Measurements from ENCODE around the gene TFF1.

The TFF1 gene

DNA sequence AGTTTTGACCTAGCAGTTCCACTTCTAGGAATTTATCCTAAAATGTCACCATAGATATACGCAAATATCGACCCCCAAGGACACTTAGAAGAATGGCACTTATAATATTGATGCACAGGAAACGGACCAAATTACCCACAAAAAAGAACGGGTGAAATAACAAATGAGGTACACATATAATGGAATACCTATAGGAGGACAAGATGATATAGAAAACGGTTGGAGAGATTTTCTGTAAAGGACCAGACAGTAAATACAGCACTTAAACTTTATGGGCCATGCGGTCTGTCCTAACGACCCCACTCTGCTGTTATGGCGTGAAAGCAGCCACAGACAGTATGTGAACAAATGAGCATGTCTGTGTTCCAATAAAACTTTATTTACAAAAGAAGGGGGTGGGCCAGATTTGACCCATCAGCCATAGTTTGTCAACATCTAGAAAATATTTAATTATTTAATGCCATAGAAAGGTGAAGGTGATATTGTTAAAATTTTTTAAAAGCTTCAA lies 27.2 kb upstream of the TFF1 start:
- TF ChIP-seq, protein P1, sequence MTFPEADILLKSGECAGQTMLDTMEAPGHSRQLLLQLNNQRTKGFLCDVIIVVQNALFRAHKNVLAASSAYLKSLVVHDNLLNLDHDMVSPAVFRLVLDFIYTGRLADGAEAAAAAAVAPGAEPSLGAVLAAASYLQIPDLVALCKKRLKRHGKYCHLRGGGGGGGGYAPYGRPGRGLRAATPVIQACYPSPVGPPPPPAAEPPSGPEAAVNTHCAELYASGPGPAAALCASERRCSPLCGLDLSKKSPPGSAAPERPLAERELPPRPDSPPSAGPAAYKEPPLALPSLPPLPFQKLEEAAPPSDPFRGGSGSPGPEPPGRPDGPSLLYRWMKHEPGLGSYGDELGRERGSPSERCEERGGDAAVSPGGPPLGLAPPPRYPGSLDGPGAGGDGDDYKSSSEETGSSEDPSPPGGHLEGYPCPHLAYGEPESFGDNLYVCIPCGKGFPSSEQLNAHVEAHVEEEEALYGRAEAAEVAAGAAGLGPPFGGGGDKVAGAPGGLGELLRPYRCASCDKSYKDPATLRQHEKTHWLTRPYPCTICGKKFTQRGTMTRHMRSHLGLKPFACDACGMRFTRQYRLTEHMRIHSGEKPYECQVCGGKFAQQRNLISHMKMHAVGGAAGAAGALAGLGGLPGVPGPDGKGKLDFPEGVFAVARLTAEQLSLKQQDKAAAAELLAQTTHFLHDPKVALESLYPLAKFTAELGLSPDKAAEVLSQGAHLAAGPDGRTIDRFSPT (tag by site-specific recombination; IDR thresholded peaks at IDR 0.05) = no peak
- TF ChIP-seq, protein P2, sequence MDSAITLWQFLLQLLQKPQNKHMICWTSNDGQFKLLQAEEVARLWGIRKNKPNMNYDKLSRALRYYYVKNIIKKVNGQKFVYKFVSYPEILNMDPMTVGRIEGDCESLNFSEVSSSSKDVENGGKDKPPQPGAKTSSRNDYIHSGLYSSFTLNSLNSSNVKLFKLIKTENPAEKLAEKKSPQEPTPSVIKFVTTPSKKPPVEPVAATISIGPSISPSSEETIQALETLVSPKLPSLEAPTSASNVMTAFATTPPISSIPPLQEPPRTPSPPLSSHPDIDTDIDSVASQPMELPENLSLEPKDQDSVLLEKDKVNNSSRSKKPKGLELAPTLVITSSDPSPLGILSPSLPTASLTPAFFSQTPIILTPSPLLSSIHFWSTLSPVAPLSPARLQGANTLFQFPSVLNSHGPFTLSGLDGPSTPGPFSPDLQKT (IDR thresholded peaks at IDR 0.05; ENCODE audit: borderline replicate concordance, low read depth, low read length) = no peak
- TF ChIP-seq ZNF776 (tag by site-specific recombination; IDR thresholded peaks at IDR 0.05; ENCODE audit: borderline replicate concordance) (no peak), ZNF510 (tag by site-specific recombination; IDR thresholded peaks at IDR 0.05; ENCODE audit: insufficient replicate concordance) (no peak), ZNF133 (tag by site-specific recombination; IDR thresholded peaks at IDR 0.05) (no peak), ZNF266 (tag by site-specific recombination; IDR thresholded peaks at IDR 0.05; ENCODE audit: low read depth) (no peak), ZNF157 (tag by site-specific recombination; IDR thresholded peaks at IDR 0.05) (no peak), ZNF707 (tag by site-specific recombination; IDR thresholded peaks at IDR 0.05) (no peak), ZNF555 (tag by site-specific recombination; conservative IDR thresholded peaks at IDR 0.05) (no peak), ZNF416 (tag by site-specific recombination; IDR thresholded peaks at IDR 0.05) (no peak), OVOL3 (tag by site-specific recombination; IDR thresholded peaks at IDR 0.05) (no peak), ZNF791 (tag by site-specific recombination; IDR thresholded peaks at IDR 0.05) (no peak), SCRT2 (tag by site-specific recombination; IDR thresholded peaks at IDR 0.05) (no peak), ZNF514 (tag by site-specific recombination; IDR thresholded peaks at IDR 0.05) (no peak), ZBTB17 (tag by site-specific recombination; IDR thresholded peaks at IDR 0.05) (no peak), ZEB2 (tag by site-specific recombination; IDR thresholded peaks at IDR 0.05) (no peak)
- TF ChIP-seq, protein P3, sequence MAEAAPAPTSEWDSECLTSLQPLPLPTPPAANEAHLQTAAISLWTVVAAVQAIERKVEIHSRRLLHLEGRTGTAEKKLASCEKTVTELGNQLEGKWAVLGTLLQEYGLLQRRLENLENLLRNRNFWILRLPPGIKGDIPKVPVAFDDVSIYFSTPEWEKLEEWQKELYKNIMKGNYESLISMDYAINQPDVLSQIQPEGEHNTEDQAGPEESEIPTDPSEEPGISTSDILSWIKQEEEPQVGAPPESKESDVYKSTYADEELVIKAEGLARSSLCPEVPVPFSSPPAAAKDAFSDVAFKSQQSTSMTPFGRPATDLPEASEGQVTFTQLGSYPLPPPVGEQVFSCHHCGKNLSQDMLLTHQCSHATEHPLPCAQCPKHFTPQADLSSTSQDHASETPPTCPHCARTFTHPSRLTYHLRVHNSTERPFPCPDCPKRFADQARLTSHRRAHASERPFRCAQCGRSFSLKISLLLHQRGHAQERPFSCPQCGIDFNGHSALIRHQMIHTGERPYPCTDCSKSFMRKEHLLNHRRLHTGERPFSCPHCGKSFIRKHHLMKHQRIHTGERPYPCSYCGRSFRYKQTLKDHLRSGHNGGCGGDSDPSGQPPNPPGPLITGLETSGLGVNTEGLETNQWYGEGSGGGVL (tag by site-specific recombination; IDR thresholded peaks at IDR 0.05) = no peak
- TF ChIP-seq, protein P4, sequence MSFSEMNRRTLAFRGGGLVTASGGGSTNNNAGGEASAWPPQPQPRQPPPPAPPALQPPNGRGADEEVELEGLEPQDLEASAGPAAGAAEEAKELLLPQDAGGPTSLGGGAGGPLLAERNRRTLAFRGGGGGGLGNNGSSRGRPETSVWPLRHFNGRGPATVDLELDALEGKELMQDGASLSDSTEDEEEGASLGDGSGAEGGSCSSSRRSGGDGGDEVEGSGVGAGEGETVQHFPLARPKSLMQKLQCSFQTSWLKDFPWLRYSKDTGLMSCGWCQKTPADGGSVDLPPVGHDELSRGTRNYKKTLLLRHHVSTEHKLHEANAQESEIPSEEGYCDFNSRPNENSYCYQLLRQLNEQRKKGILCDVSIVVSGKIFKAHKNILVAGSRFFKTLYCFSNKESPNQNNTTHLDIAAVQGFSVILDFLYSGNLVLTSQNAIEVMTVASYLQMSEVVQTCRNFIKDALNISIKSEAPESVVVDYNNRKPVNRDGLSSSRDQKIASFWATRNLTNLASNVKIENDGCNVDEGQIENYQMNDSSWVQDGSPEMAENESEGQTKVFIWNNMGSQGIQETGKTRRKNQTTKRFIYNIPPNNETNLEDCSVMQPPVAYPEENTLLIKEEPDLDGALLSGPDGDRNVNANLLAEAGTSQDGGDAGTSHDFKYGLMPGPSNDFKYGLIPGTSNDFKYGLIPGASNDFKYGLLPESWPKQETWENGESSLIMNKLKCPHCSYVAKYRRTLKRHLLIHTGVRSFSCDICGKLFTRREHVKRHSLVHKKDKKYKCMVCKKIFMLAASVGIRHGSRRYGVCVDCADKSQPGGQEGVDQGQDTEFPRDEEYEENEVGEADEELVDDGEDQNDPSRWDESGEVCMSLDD (tag by site-specific recombination; IDR thresholded peaks at IDR 0.05) = no peak
- TF ChIP-seq, protein P5, sequence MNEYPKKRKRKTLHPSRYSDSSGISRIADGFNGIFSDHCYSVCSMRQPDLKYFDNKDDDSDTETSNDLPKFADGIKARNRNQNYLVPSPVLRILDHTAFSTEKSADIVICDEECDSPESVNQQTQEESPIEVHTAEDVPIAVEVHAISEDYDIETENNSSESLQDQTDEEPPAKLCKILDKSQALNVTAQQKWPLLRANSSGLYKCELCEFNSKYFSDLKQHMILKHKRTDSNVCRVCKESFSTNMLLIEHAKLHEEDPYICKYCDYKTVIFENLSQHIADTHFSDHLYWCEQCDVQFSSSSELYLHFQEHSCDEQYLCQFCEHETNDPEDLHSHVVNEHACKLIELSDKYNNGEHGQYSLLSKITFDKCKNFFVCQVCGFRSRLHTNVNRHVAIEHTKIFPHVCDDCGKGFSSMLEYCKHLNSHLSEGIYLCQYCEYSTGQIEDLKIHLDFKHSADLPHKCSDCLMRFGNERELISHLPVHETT (tag by site-specific recombination; IDR thresholded peaks at IDR 0.05) = no peak
- Histone ChIP-seq H3K36me3 (ENCODE audit: control insufficient read depth in 2 of 2, insufficient read depth in 1 of 2, low read length in 2 of 2) (no peaks in the 10 kb centered on the region), H3K4me1 (ENCODE audit: control insufficient read depth, insufficient read depth, low read length) (no peaks in the 10 kb centered on the region), H3K4me3 (ENCODE audit: low read depth, low read length) (no peak overlapping the region), H3K9me3 (ENCODE audit: control insufficient read depth, insufficient read depth, low read depth, low read length) (no peaks in the 10 kb centered on the region), H3K27ac (ENCODE audit: extremely low read depth, low read depth, low read length) (no peak overlapping the region)
- ChIA-PET CTCF (interaction anchor here (0.7 to 1.0 kb wide), 3 partner anchors 11 to 55 kb away, joined by 3 to 4 read pairs (median 4); partner anchors contain the start of gene UBASH3A), POLR2A (no interaction called here)
